Psoas muscle (tissue), 8 donors: ENCODE results near the gene ATRX. TPM values are rescaled to one million over a fixed set of nuclear protein-coding genes. Genes with fewer than 3 reads are reported as not detected.
"Not testable (repeated sequence)": the region's sequence is repeated elsewhere in the genome, so short reads cannot be mapped to it uniquely, and the experiment has no call there.

Experiments
- ATAC-seq, 4 donors: fragments of 200-7000 bp; cut with Tn5 transposase; one replicate each; pipeline ENCODE4 v1.9.1; 2020; ENCODE audit warnings: moderate library complexity in 3 of 4, mild to moderate bottlenecking in 2 of 4
- DNase-seq, 2 donors: peaks; one replicate each; pipeline ENCODE4 v3.0.0-alpha.2; 2020
- H3K27ac ChIP-seq: fragments of 200-600 bp; one replicate; pipeline ENCODE4 v1.8.0; 2022
- H3K27me3 ChIP-seq, 3 donors: fragments of 200-600 bp in 1 of 3; one replicate each; pipeline versions ENCODE4 v1.6.1 to v1.8.0; 2013 to 2022; ENCODE audit warnings: low read length in 2 of 3, mild to moderate bottlenecking in 2 of 3, moderate library complexity in 1 of 3; ENCODE audit not compliant: insufficient read depth in 3 of 3
- H3K36me3 ChIP-seq, 2 donors: fragments of 200-600 bp in 1 of 2; one replicate each; pipeline versions ENCODE4 v1.6.1 to v1.8.0; 2013 to 2022; ENCODE audit warnings: low read depth in 1 of 2, mild to moderate bottlenecking in 1 of 2, moderate library complexity in 1 of 2; ENCODE audit not compliant: insufficient read depth in 1 of 2
- H3K4me1 ChIP-seq: fragments of 200-600 bp; one replicate; pipeline ENCODE4 v1.8.0; 2022
- H3K4me3 ChIP-seq: fragments of 200-600 bp; one replicate; pipeline ENCODE4 v1.8.0; 2022; ENCODE audit warnings: mild to moderate bottlenecking
- H3K9me3 ChIP-seq: fragments of 200-600 bp; one replicate; pipeline ENCODE4 v1.8.0; 2022
- CTCF ChIP-seq: fragments of 200-600 bp; IDR thresholded peaks from one replicate; pipeline ENCODE4 v1.8.0; 2022; ENCODE audit warnings: antibody characterized with exemption
- WGBS, 3 donors: extraction: QIAGEN DNeasy Blood & Tissue Kit; methylation state at CpG; one replicate each; pipeline versions ENCODE4 v1.1.6 to v1.1.7; 2013; 5-methylcytosine and 5-hydroxymethylcytosine counted together
- intact Hi-C, 2 donors: fragments of 100-400 bp; cut with DNase I; formaldehyde crosslinking; loops; one replicate each; pipeline versions ENCODE4 v1.11.0 to v1.14.2; 2022
- polyA plus RNA-seq, 3 donors: library from polyadenylated mRNA; stranded (reverse); fragments of 200-250 nt; gene quantifications; one replicate each; pipeline ENCODE4 v1.2.3, GENCODE V29; 2013
- total RNA-seq, 4 donors: library from RNA; stranded (reverse); fragmentation: NEBNext Ultra II Directional in 2 of 4; extraction: Animal tissue kit (Norgen Biotek cat#: 25700) in 2 of 4; gene quantifications; one replicate each; pipeline versions ENCODE4 v1.2.1 to v1.2.4, GENCODE V29; 2021 to 2023
- donor health status: healthy with polysubstance abuse.
- donor health status: DM: no; HTN: no; CAD: no; lungs with moderate emphysema.
- donor health status: Bipolar disorder and iron deficiency.
- donor health status: healthy.
- donor health status: DM: yes; HTN: yes; CAD: no.
- donor health status: DM: no; HTN: no; CAD: no.
- donor health status: DM: no; HTN: no; CAD: no.
- donor health status: DM: yes; HTN: yes; CAD: no.

The ATRX gene
- total and polyA plus RNA-seq, 7 donors, result 8.0 to 68.6 (median 45.8) TPM

DNA sequence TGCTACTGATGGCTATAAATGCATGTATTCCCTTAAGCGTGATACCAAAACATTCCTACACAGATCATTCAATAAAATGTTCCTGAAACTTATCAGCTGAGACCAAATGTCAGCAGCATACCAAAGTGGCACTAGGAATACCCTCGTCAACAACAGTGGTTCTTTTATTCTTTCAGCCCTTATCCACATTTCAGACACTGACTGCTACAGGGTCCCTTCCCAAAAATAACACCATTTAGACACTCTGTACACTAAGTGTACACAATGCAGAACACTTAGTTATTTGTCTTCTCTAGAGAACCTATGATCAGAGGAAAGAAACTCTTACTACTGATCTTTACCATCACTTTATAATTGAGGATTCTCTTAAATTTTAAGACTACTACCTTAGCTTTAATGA, 94.1 kb downstream of the ATRX start:
- Histone ChIP-seq H3K4me3 (no peak overlapping the region), H3K27ac (no peak overlapping the region), H3K9me3 (no peaks in the 10 kb centered on the region), H3K36me3 (peaks cover 0 to 10% of the 10 kb centered on the region in 2 donors), H3K4me1 (no peaks in the 10 kb centered on the region), H3K27me3 (no peaks in the 10 kb centered on the region)
- TF ChIP-seq CTCF, result no peak
- 69 to 89% (median 74%) methylated on average over 2 of the region's 2 CpGs for WGBS, 3 donors
- DNase-seq (no peak), ATAC-seq (no peak)
- intact Hi-C loops, result no loop called here

DNA sequence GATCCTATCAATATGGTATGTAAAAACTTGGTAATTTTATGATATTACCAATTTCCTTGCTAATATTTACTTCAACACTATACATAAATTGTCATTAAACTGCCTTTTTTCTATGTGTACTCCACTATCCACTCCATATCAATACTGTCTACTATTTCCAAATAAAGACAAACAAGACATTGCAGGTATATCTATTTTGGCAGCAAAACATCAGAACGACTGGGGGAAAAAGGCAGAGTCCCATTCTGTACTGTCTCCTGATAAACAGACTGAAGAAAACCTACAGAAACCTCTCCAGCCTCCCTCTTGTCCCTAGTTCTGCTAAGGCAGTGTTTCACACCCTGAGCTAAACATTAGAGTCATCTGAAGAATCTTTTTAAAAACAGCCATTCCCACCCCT, 96.6 kb downstream of the ATRX start:
- no peak for TF ChIP-seq CTCF
- 38 to 79% (median 69%) methylated on average over 1 of the region's 1 CpG for whole genome bisulfite sequencing, 3 donors
- H3K36me3 ChIP-seq, result peaks cover 0 to 10% of the 10 kb centered on the region in 2 donors

DNA sequence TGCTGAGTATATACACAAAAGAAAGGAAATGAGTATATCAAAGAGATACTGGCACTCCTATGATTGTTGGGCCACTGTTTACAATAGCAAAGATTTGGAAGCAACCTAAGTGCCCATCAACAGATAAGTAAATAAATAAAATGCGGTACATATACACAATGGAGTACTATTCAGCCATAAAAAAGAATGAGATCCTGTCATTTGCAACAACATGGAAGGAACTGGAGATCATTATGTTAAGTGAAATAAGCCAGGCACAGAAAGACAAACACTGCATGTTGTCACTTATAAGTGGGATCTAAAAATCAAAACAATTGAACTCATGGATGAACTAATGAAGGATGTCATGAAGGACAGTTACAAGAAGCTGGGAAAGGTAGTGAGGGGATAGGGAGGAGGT, 100.3 kb downstream of the ATRX start:
- H3K4me3 ChIP-seq, intact Hi-C loops, H3K27ac ChIP-seq, H3K4me1 ChIP-seq, DNase-seq, H3K27me3 ChIP-seq, ATAC-seq, H3K9me3 ChIP-seq: not testable (repeated sequence)
- WGBS, 3 donors, result 95 to 100% (median 98%) methylated on average over 1 of the region's 1 CpG
- H3K36me3 ChIP-seq, result peaks cover 0 to 17% of the 10 kb centered on the region in 2 donors

More for the DNA sequence above, 96.6 kb downstream of the ATRX start:
- ATAC-seq (no peak), DNase-seq (no peak)
- Histone ChIP-seq H3K27me3 (no peaks in the 10 kb centered on the region), H3K9me3 (no peaks in the 10 kb centered on the region), H3K27ac (no peak overlapping the region), H3K4me3 (no peak overlapping the region), H3K4me1 (no peaks in the 10 kb centered on the region)
- intact Hi-C loops, result no loop called here

GRCh38 chrX:77679144-77679543, 106.9 kb downstream of the ATRX start:
- no peak for TF ChIP-seq CTCF
- DNase-seq, result no peak
- peaks cover 0 to 17% of the 10 kb centered on the region in 2 donors for H3K36me3 ChIP-seq
- no peak for ATAC-seq
- H3K4me1 ChIP-seq, result no peaks in the 10 kb centered on the region
- no peak overlapping the region for H3K27ac ChIP-seq
- no peak overlapping the region for H3K4me3 ChIP-seq
- WGBS, 3 donors, result 68 to 100% (median 100%) methylated on average over 1 of the region's 1 CpG
- intact Hi-C loops, result no loop called here
- H3K9me3 ChIP-seq, result no peaks in the 10 kb centered on the region
- H3K27me3 ChIP-seq, result no peaks in the 10 kb centered on the region

- H3K4me1 ChIP-seq, result no peaks in the 10 kb centered on the region
- no peak for TF ChIP-seq CTCF
- no peaks in the 10 kb centered on the region for H3K9me3 ChIP-seq
- no peaks in the 10 kb centered on the region for H3K36me3 ChIP-seq
- intact Hi-C loops, result no loop called here
- H3K4me3 ChIP-seq, result no peak overlapping the region
- ATAC-seq (peak in 2 of 4 donors; percentile 59 to 63), DNase-seq (no peak)
- H3K27ac ChIP-seq, result no peak overlapping the region
- no peaks in the 10 kb centered on the region for H3K27me3 ChIP-seq
- 52 to 76% (median 73%) methylated on average over 3 of the region's 3 CpGs for WGBS, 3 donors
Measured at GRCh38 chrX:77675986-77676385, 110.0 kb downstream of the ATRX start.
